ENCODE data around the gene PDS5A. TPM values are rescaled to one million over a fixed set of nuclear protein-coding genes. Genes with fewer than 3 reads are reported as not detected.
"Not testable (repeated sequence)": the region's sequence is repeated elsewhere in the genome, so short reads cannot be mapped to it uniquely, and the experiment has no call there.

The PDS5A gene
- total and polyA plus RNA-seq, 2 experiments from 2014 or later: 26.8 to 56.5 TPM

DNA sequence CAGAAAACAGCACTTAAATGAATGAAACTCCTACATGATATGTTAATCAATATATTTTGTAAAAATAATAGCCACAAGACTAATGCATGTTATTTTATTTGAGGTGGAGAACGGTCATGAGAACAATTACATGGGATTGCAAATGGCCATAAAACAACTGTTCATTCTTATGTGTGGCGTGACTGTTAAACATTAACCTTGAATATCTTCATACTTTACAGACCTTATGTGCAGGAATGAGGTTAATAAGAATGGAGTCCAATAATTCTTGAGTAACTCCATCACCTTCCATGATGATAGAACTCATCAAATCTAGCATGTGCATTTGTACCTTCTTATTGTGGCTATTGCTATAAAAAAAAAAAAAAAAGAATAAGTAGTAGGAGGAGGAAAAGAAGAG lies 55.3 kb downstream of the PDS5A start:
- WGBS, 2 experiments (ENCODE audit: low coverage in 1 of 2, low lambda C conversion rate in 2 of 2, missing lambda C conversion rate in 2 of 2): 95 to 96% methylated on average over 2 of the region's 2 CpGs
- peaks cover 45% of the 10 kb centered on the region for H3K36me3 ChIP-seq (ENCODE audit: low read depth)
- no peak for DNase-seq

DNA sequence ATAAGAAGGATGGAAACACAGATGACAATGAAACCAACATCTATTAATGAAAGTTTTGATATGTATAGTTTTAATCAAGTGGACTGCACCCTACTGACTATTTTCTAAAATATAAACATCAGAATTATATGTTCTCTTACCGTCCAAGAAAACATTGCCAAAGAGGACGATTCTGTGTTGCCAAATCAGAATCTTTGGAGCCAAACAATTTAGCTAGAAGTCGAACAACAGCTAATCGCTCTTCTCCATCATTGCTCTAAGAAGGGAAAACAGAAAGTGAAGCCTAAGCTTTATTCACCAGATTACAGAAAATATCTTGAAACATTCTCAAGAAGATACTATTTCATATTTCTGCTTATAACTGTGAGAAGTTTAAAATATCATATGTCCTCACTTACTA lies 64.2 kb downstream of the PDS5A start:
- H3K9me3 ChIP-seq (ENCODE audit: low read depth): no peaks in the 10 kb centered on the region
- no peaks in the 10 kb centered on the region for H3K9me2 ChIP-seq (ENCODE audit: insufficient read depth)
- H3K79me2 ChIP-seq (ENCODE audit: insufficient read depth): peaks cover 40% of the 10 kb centered on the region
- H4K20me1 ChIP-seq (ENCODE audit: insufficient read depth): no peaks in the 10 kb centered on the region
- no peaks in the 10 kb centered on the region for H3K4me1 ChIP-seq (ENCODE audit: insufficient read depth)
- in situ Hi-C loops (cut with MboI): no loop called here
- WGBS, 2 experiments (ENCODE audit: low coverage in 1 of 2, low lambda C conversion rate in 2 of 2, missing lambda C conversion rate in 2 of 2): 92 to 97% methylated on average over 4 of the region's 4 CpGs
- no peak overlapping the region for H3K9ac ChIP-seq
- DNase-seq: no peak
- peaks cover 46% of the 10 kb centered on the region for H3K36me3 ChIP-seq (ENCODE audit: low read depth)
- H3K4me3 ChIP-seq: no peak overlapping the region
- no peaks in the 10 kb centered on the region for H3F3A ChIP-seq (ENCODE audit: insufficient read depth)
- H3K27me3 ChIP-seq (replicated peaks; ENCODE audit: insufficient read depth): no peaks in the 10 kb centered on the region
- no peak for TF ChIP-seq EZH2 (IDR thresholded peaks at IDR 0.05; ENCODE audit: insufficient read depth, poor library complexity, severe bottlenecking)
- TF ChIP-seq EZH2phosphoT487 (IDR thresholded peaks at IDR 0.05; ENCODE audit: insufficient read depth, low read depth): no peak
- no peak overlapping the region for H3K4me2 ChIP-seq (ENCODE audit: unreplicated experiment)
- H3K27ac ChIP-seq: no peak overlapping the region
- no peak overlapping the region for H2AFZ ChIP-seq

More for the DNA sequence above, 55.3 kb downstream of the PDS5A start:
- Histone ChIP-seq H4K20me1 (ENCODE audit: insufficient read depth) (no peaks in the 10 kb centered on the region), H3K4me3 (no peak overlapping the region), H3K9me3 (ENCODE audit: low read depth) (no peaks in the 10 kb centered on the region), H3K79me2 (ENCODE audit: insufficient read depth) (peaks cover 73% of the 10 kb centered on the region), H3F3A (ENCODE audit: insufficient read depth) (no peaks in the 10 kb centered on the region; the same call in 1 of the 2 replicates), H2AFZ (no peak overlapping the region), H3K4me1 (ENCODE audit: insufficient read depth) (no peaks in the 10 kb centered on the region), H3K4me2 (ENCODE audit: unreplicated experiment) (no peak overlapping the region), H3K9ac (no peak overlapping the region), H3K27me3 (replicated peaks; ENCODE audit: insufficient read depth) (no peaks in the 10 kb centered on the region), H3K27ac (no peak overlapping the region), H3K9me2 (ENCODE audit: insufficient read depth) (no peaks in the 10 kb centered on the region)
- in situ Hi-C loops (cut with MboI): no loop called here
- TF ChIP-seq EZH2 (IDR thresholded peaks at IDR 0.05; ENCODE audit: insufficient read depth, poor library complexity, severe bottlenecking) (no peak), EZH2phosphoT487 (IDR thresholded peaks at IDR 0.05; ENCODE audit: insufficient read depth, low read depth) (no peak)

DNA sequence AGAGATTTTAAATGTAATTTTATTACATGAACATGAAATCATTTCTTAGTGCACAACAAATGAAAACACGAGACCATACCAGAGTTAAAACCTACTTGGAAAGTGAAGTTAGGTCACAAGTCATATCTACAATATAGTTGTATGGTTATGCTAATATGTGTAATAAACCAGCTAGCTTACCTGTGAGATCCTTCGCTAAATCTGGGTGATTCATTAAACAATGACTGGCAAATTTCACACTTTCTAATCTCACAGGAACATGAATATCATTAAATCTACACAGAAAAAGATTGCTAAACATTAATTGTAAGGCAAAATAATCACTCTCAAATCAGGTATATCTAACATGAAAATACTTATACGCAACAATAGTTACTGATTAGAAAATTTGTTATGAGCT lies 67.6 kb downstream of the PDS5A start:
- 94 to 96% methylated on average over 3 of the region's 3 CpGs for WGBS, 2 experiments (ENCODE audit: low coverage in 1 of 2, low lambda C conversion rate in 2 of 2, missing lambda C conversion rate in 2 of 2)
- Histone ChIP-seq H3K79me2 (ENCODE audit: insufficient read depth) (peaks cover 34% of the 10 kb centered on the region), H3F3A (ENCODE audit: insufficient read depth) (no peaks in the 10 kb centered on the region), H3K27me3 (replicated peaks; ENCODE audit: insufficient read depth) (no peaks in the 10 kb centered on the region), H3K36me3 (ENCODE audit: low read depth) (peaks cover 40% of the 10 kb centered on the region), H3K4me3 (no peak overlapping the region), H3K9me3 (ENCODE audit: low read depth) (no peaks in the 10 kb centered on the region), H3K9ac (no peak overlapping the region), H3K4me1 (ENCODE audit: insufficient read depth) (no peaks in the 10 kb centered on the region), H3K27ac (no peak overlapping the region), H3K9me2 (ENCODE audit: insufficient read depth) (no peaks in the 10 kb centered on the region), H3K4me2 (ENCODE audit: unreplicated experiment) (no peak overlapping the region), H4K20me1 (ENCODE audit: insufficient read depth) (no peaks in the 10 kb centered on the region), H2AFZ (no peak overlapping the region)
- in situ Hi-C loops (cut with MboI): no loop called here
- no peak for DNase-seq
- TF ChIP-seq EZH2 (IDR thresholded peaks at IDR 0.05; ENCODE audit: insufficient read depth, poor library complexity, severe bottlenecking) (no peak), EZH2phosphoT487 (IDR thresholded peaks at IDR 0.05; ENCODE audit: insufficient read depth, low read depth) (no peak)

DNA sequence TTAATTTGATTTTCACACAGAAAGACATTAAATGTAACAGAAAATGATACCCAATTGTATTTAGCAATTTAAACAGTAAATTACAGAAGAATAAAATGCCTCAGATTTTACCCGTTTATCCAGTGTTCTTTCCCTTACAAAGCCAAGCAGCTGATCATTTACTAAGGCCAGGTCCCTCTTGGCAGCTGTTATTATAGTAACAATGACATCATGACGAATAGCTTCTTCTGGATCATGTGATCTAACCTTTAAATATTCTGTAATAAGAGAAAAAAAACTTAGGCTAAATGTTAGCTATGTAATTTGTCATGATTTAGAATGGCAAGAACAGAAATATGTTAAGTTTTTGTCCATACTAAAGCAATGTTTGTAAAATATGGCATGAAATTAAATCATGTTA lies 69.4 kb downstream of the PDS5A start:
- WGBS, 2 experiments (ENCODE audit: low coverage in 1 of 2, low lambda C conversion rate in 2 of 2, missing lambda C conversion rate in 2 of 2): 68 to 74% methylated on average over 2 of the region's 2 CpGs
- no peak for TF ChIP-seq EZH2phosphoT487 (IDR thresholded peaks at IDR 0.05; ENCODE audit: insufficient read depth, low read depth)
- H3K4me2 ChIP-seq (ENCODE audit: unreplicated experiment): no peak overlapping the region
- DNase-seq: peak; percentile 7
- H3K4me1 ChIP-seq (ENCODE audit: insufficient read depth): no peaks in the 10 kb centered on the region
- H3K27me3 ChIP-seq (replicated peaks; ENCODE audit: insufficient read depth): no peaks in the 10 kb centered on the region
- in situ Hi-C loops (cut with MboI): no loop called here
- no peaks in the 10 kb centered on the region for H4K20me1 ChIP-seq (ENCODE audit: insufficient read depth)
- H3K27ac ChIP-seq: no peak overlapping the region
- H3K9me2 ChIP-seq (ENCODE audit: insufficient read depth): no peaks in the 10 kb centered on the region
- no peak overlapping the region for H3K4me3 ChIP-seq
- no peaks in the 10 kb centered on the region for H3K9me3 ChIP-seq (ENCODE audit: low read depth)
- H3F3A ChIP-seq (ENCODE audit: insufficient read depth): no peaks in the 10 kb centered on the region
- no peak overlapping the region for H2AFZ ChIP-seq
- H3K79me2 ChIP-seq (ENCODE audit: insufficient read depth): peaks cover 28% of the 10 kb centered on the region
- H3K9ac ChIP-seq: no peak overlapping the region
- peaks cover 36% of the 10 kb centered on the region for H3K36me3 ChIP-seq (ENCODE audit: low read depth)

DNA sequence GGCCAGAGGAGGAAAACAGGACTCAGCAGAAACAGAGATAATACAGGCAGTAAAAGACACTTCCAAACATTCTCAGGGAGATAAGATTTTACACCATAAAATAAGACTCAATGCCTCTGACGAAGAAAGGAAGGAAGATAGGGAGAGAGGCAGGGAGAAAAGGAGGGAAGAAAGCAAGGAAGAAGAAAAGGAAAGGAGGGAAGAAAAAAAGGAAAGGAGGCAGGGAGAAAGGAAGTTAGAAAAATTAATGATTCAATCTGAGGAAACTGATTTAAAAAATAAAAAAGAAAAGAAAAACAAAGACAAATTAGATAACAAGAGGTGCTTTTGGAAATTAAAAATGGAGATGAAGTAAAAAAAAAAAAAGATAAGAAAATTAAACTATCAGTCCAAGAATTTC lies 72.1 kb downstream of the PDS5A start:
- Histone ChIP-seq H3F3A (ENCODE audit: insufficient read depth) (no peaks in the 10 kb centered on the region), H3K27me3 (replicated peaks; ENCODE audit: insufficient read depth) (no peaks in the 10 kb centered on the region), H3K79me2 (ENCODE audit: insufficient read depth) (peaks cover 13% of the 10 kb centered on the region; the same call in 1 of the 2 replicates), H3K9me2 (ENCODE audit: insufficient read depth) (no peaks in the 10 kb centered on the region), H3K9me3 (ENCODE audit: low read depth) (no peaks in the 10 kb centered on the region), H3K36me3 (ENCODE audit: low read depth) (peaks cover 43% of the 10 kb centered on the region), H3K27ac (no peak overlapping the region), H3K4me2 (ENCODE audit: unreplicated experiment) (no peak overlapping the region), H3K4me1 (ENCODE audit: insufficient read depth) (no peaks in the 10 kb centered on the region), H3K9ac (no peak overlapping the region), H2AFZ (no peak overlapping the region), H3K4me3 (no peak overlapping the region), H4K20me1 (ENCODE audit: insufficient read depth) (no peaks in the 10 kb centered on the region)
- WGBS, 2 experiments (ENCODE audit: low coverage in 1 of 2, low lambda C conversion rate in 2 of 2, missing lambda C conversion rate in 2 of 2): 92 to 96% methylated on average over 1 of the region's 1 CpG
- no peak for DNase-seq
- TF ChIP-seq EZH2 (IDR thresholded peaks at IDR 0.05; ENCODE audit: insufficient read depth, poor library complexity, severe bottlenecking) (no peak), EZH2phosphoT487 (IDR thresholded peaks at IDR 0.05; ENCODE audit: insufficient read depth, low read depth) (no peak)
- in situ Hi-C loops (cut with MboI): no loop called here

DNA sequence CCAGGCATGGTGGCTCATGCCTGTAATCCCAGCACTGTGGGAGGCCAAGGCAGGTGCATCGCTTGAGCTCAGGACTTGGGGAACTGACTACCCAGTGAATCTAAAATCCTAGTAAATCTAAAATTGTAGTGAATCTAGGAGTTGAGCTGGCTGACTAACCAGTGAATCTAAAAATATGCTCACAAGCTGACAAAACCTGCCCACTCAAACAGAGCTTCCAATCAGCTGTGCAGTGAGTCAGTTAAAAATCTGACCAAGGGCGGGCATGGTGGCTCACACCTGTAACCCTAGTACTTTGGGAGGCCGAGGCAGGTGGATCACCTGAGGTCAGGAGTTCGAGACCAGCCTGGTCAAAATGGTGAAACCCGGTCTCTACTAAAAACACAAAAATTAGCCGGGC lies 72.7 kb downstream of the PDS5A start:
- H3K4me2 ChIP-seq (ENCODE audit: unreplicated experiment); H3K9me2 ChIP-seq (ENCODE audit: insufficient read depth); H3K9me3 ChIP-seq (ENCODE audit: low read depth); H3K4me3 ChIP-seq; H2AFZ ChIP-seq; H3K9ac ChIP-seq; in situ Hi-C loops (cut with MboI); H3F3A ChIP-seq (ENCODE audit: insufficient read depth); H3K4me1 ChIP-seq (ENCODE audit: insufficient read depth); H4K20me1 ChIP-seq (ENCODE audit: insufficient read depth); H3K79me2 ChIP-seq (ENCODE audit: insufficient read depth); H3K27me3 ChIP-seq (replicated peaks; ENCODE audit: insufficient read depth); H3K27ac ChIP-seq: not testable (repeated sequence)
- H3K36me3 ChIP-seq (ENCODE audit: low read depth): peaks cover 49% of the 10 kb centered on the region
- 86 to 88% methylated on average over 6 of the region's 6 CpGs for WGBS, 2 experiments (ENCODE audit: low coverage in 1 of 2, low lambda C conversion rate in 2 of 2, missing lambda C conversion rate in 2 of 2)
- DNase-seq: peak; percentile 13
